Fibroblast of lung (primary cell): ENCODE results near the gene FLNB. TPM values are rescaled to one million over a fixed set of nuclear protein-coding genes. Genes with fewer than 3 reads are reported as not detected.

Experiments used
- DNase-seq, 2 donors: peaks; one replicate each; pipeline versions ENCODE4 v3.0.0 to v3.0.0-alpha.2; 2010; ENCODE audit warnings: low read depth in 2 of 2
- H2AFZ ChIP-seq: 2 replicates; pipeline ENCODE4 v1.5.1; 2012; ENCODE audit warnings: low read length, control low read depth, inconsistent platforms
- H3K27ac ChIP-seq: 2 replicates; pipeline ENCODE4 v1.5.1; 2011; ENCODE audit warnings: low read length, control low read depth; ENCODE audit not compliant: insufficient read depth
- H3K27me3 ChIP-seq: 2 replicates; pipeline ENCODE4 v1.5.1; 2011; ENCODE audit warnings: mild to moderate bottlenecking, low read length; ENCODE audit not compliant: control insufficient read depth, insufficient read depth
- H3K36me3 ChIP-seq: 2 replicates; pipeline ENCODE4 v1.5.1; 2011; ENCODE audit warnings: low read length; ENCODE audit not compliant: control insufficient read depth, insufficient read depth
- H3K4me1 ChIP-seq: 2 replicates; pipeline ENCODE4 v1.5.1; 2011; ENCODE audit warnings: low read length; ENCODE audit not compliant: control insufficient read depth, insufficient read depth; ENCODE audit errors: extremely low read depth
- H3K4me2 ChIP-seq: 2 replicates; pipeline ENCODE4 v1.5.1; 2011; ENCODE audit warnings: low read length, control low read depth; ENCODE audit not compliant: insufficient read depth; ENCODE audit errors: extremely low read depth
- H3K4me3 ChIP-seq, 4 experiments: fragments of 200-600 bp in 1 of 4; sonication (generic) in 1 of 4; replicated peaks in 1 of 4; 2 replicates each; pipeline ENCODE4 v1.5.1; 2011 to 2016; ENCODE audit warnings: low read length in 4 of 4, low read depth in 3 of 4, mild to moderate bottlenecking in 3 of 4, control low read depth in 2 of 4, inconsistent platforms in 1 of 4, mixed read lengths in 1 of 4; ENCODE audit not compliant: insufficient read depth in 1 of 4; ENCODE audit errors: control extremely low read depth in 1 of 4
- H3K79me2 ChIP-seq: 2 replicates; pipeline ENCODE4 v1.5.1; 2012; ENCODE audit warnings: mild to moderate bottlenecking, low read length, inconsistent platforms; ENCODE audit not compliant: control insufficient read depth, insufficient read depth
- H3K9ac ChIP-seq: 2 replicates; pipeline ENCODE4 v1.5.1; 2011; ENCODE audit warnings: mild to moderate bottlenecking, low read length, control low read depth; ENCODE audit not compliant: insufficient read depth
- H3K9me3 ChIP-seq: 2 replicates; pipeline ENCODE4 v1.5.1; 2012; ENCODE audit warnings: low read depth, low read length; ENCODE audit not compliant: control insufficient read depth, insufficient read depth
- H4K20me1 ChIP-seq: 2 replicates; pipeline ENCODE4 v1.5.1; 2011; ENCODE audit warnings: low read length; ENCODE audit not compliant: control insufficient read depth, insufficient read depth; ENCODE audit errors: extremely low read depth
- EZH2 ChIP-seq: IDR thresholded peaks from 2 replicates; pipeline ENCODE4 v1.5.1; 2012; ENCODE audit warnings: low read length, control low read depth, mild to moderate bottlenecking; ENCODE audit errors: missing control alignments
- polyA plus RNA-seq, 2 donors: library from polyadenylated mRNA; depleted of rRNA in 1 of 2; stranded (reverse) in 1 of 2; unstranded in 1 of 2; fragments of >200 nt; gene quantifications; 2 replicates each; pipeline ENCODE4 v1.2.1, GENCODE V29; 2011 to 2012; ENCODE audit warnings: missing spikeins in 1 of 2
- total RNA-seq: library from RNA; depleted of rRNA; stranded (reverse); fragments of >200 nt; gene quantifications from 2 replicates; pipeline ENCODE4 v1.2.1, GENCODE V29; 2014
- TF ChIP-seq, protein P1 (sequence below), 2 donors: IDR thresholded peaks in 1 of 2; conservative IDR thresholded peaks in 1 of 2; 1 replicate in 1 of 2; 2 replicates in 1 of 2; pipeline ENCODE4 v1.5.1; 2011 to 2012; ENCODE audit warnings: low read length in 2 of 2, control low read depth in 1 of 2, inconsistent platforms in 1 of 2, low read depth in 1 of 2, mild to moderate bottlenecking in 1 of 2

The FLNB gene
- total and polyA plus RNA-seq, 2 donors (not counting 1 experiment from before 2014, with no cell fraction given), result 81.7 to 105 TPM

DNA sequence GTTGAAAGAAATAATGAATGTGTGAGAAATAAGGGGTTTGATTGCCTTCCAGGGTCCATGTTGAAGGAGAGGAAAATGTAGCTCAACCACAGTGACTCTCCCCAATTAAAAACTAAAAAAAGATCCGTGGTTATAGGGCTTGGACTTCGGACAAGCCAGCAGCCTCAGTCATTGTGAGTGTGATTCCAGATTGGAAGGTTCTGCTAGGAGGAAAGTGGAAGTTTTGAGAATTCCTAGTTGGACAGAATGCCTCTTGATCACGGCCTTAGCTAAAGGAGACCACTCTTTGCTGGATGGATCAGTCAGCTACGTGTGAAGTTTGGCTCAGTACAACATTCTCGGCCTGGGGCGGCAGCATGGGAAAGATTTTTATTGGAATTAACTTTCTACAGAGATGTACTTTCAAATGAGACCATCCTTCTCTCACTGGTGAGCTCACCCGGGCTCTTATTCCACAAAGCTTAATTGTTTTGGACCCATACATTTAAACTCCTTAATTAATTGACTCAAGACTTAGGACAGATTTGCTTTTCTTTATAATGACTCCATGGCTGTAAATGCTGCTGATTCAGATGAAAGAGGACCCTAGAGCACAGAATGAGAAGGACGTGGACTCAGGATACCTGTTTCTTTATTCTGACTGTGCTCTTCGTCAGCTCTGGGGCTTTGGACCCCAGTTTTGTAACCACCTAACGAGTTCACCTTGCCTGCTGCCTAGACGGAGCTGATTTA is 27.5 kb downstream of the FLNB start:
- peaks cover 2% of the 10 kb centered on the region for H3K4me1 ChIP-seq
- TF ChIP-seq EZH2, result no peak
- peak in 1 of 2 donors; percentile 64 for DNase-seq
- no peaks in the 10 kb centered on the region for H3K36me3 ChIP-seq
- no peak overlapping the region for H3K27ac ChIP-seq
- no peak overlapping the region for H3K4me3 ChIP-seq
- no peaks in the 10 kb centered on the region for H4K20me1 ChIP-seq
- H3K9ac ChIP-seq, result no peak overlapping the region
- peaks cover 67% of the 10 kb centered on the region for H3K79me2 ChIP-seq
- H3K9me3 ChIP-seq, result no peaks in the 10 kb centered on the region
- H3K4me2 ChIP-seq, result no peak overlapping the region
- H2AFZ ChIP-seq, result no peak overlapping the region
- no peaks in the 10 kb centered on the region for H3K27me3 ChIP-seq

DNA sequence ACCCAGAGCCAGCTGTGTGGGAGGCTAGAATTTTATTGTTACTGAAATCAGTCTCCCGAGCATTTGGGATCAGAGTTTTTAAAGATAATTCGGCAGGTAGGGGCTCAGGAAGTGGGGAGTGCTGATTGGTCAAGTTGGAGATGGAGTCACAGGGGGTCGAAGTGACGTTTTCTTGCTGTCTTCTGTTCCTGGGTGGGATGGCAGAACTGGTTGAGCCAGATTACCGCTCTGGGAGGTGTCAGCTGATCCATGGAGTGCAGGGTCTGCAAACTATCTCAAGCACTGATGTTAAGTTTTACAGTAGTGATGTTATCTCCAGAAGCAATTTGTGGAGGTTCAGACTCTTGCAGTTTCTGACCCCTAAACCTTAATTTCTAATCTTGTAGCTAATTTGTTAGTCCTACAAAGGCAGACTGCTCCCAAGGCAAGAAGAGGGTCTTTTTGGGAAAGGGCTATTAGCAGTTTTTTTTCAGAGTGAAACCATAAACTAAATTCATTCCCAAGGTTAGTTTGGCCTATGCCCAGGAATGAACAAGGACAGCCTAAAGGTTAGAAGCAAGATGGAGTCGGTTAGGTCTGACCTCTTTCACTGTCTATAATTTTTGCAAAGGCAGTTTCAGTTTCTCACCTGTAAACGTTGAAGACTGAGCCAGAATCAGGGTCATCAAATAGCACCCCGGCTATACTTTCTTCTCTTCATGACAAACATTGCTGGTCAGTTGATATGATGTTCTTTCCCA is 28.2 kb downstream of the FLNB start:
- Histone ChIP-seq H3K9ac (no peak overlapping the region), H3K27ac (no peak overlapping the region), H4K20me1 (no peaks in the 10 kb centered on the region), H3K9me3 (no peaks in the 10 kb centered on the region), H3K36me3 (no peaks in the 10 kb centered on the region), H3K4me2 (no peak overlapping the region), H3K4me1 (peaks cover 9% of the 10 kb centered on the region), H2AFZ (no peak overlapping the region), H3K27me3 (no peaks in the 10 kb centered on the region), H3K4me3 (no peak overlapping the region), H3K79me2 (peaks cover 73% of the 10 kb centered on the region)
- TF ChIP-seq EZH2, result no peak
- TF ChIP-seq, protein P1, sequence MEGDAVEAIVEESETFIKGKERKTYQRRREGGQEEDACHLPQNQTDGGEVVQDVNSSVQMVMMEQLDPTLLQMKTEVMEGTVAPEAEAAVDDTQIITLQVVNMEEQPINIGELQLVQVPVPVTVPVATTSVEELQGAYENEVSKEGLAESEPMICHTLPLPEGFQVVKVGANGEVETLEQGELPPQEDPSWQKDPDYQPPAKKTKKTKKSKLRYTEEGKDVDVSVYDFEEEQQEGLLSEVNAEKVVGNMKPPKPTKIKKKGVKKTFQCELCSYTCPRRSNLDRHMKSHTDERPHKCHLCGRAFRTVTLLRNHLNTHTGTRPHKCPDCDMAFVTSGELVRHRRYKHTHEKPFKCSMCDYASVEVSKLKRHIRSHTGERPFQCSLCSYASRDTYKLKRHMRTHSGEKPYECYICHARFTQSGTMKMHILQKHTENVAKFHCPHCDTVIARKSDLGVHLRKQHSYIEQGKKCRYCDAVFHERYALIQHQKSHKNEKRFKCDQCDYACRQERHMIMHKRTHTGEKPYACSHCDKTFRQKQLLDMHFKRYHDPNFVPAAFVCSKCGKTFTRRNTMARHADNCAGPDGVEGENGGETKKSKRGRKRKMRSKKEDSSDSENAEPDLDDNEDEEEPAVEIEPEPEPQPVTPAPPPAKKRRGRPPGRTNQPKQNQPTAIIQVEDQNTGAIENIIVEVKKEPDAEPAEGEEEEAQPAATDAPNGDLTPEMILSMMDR (conservative IDR thresholded peaks at IDR 0.05 in 1 of 2, IDR thresholded peaks at IDR 0.05 in 1 of 2; ENCODE audit: low read depth in 1 of 2, low read length in 2 of 2), result no peak
- no peak for DNase-seq

DNA sequence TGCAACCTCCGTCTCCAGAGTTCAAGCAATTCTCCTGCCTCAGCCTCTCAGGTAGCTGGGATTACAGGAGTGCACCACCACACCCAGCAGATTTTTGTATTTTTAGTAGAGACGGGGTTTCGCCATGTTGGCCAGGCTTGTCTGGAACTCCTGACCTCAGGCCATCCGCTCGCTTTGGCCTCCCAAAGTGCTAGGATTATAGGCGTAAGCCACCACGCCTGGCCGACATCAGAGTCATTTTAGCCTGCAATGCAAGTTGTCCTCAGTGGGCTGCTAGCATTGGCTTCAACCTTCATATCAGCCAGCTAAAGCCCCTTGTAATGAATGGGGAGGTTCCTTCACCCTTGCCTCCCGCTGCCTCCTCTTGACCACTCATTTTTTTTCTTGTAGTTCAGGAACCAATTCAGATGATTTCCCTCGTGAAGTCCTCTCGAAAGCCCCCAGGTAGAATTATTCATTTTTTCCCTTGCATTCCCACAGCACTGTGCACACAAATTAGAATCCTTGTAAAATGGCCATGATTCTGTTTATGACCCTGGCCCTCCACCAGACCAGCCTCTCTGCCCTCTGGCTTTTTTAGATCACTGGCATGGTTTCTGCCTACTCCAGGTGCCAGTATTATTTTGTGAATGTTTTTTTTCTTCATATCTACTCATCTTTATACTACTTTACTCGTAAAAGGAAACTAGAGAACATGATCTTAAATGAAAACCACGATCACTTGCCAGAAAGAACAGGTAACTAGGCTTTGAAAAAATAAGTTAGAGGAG is 29.1 kb downstream of the FLNB start:
- H2AFZ ChIP-seq, result no peak overlapping the region
- H3K27ac ChIP-seq, result no peak overlapping the region
- H4K20me1 ChIP-seq, result no peaks in the 10 kb centered on the region
- no peaks in the 10 kb centered on the region for H3K27me3 ChIP-seq
- H3K4me3 ChIP-seq, result no peak overlapping the region
- H3K9me3 ChIP-seq, result no peaks in the 10 kb centered on the region
- TF ChIP-seq, protein P1 (conservative IDR thresholded peaks at IDR 0.05 in 1 of 2, IDR thresholded peaks at IDR 0.05 in 1 of 2; ENCODE audit: low read depth in 1 of 2, low read length in 2 of 2), result no peak
- TF ChIP-seq EZH2, result no peak
- no peaks in the 10 kb centered on the region for H3K36me3 ChIP-seq
- H3K4me1 ChIP-seq, result peaks cover 14% of the 10 kb centered on the region
- H3K4me2 ChIP-seq, result no peak overlapping the region
- peaks cover 72% of the 10 kb centered on the region for H3K79me2 ChIP-seq
- no peak for DNase-seq
- no peak overlapping the region for H3K9ac ChIP-seq
